ENCODE data around the gene F2R.

The F2R gene

DNA sequence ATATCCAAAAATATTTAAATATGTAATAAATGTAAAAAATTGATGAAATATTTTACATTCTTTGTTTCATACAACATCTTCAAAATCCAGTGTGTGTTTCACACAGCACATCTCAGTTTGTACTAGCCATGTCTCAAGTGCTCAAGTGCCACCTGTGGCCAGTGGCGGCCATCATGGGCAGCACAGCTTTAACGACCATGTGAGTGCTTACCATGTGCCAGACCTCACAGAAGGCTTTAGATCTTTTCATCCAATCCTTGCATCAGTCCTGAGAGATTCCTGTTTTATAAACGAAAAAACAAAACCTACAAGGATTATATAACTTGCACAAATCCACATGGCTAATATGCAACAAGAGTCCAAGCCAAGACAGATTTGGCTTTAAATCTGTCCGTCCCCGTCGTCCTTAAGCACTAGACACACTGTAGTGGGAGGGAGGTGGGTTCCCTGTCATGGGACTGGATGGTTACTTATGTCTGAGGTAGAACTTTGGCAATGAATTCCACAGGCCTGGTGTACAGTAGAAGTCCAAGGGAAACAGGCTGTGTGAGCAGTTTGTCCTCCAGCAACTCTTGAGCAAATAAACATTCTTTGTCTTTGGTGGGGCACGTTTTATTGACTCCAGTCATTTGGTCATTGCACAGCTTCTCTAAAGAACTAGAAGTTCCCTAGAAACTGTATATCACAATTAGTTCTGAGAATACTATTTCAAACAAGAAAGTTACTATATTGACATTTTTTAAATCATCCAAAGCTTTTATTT, 25.0 kb upstream of the F2R start:
- no peak for DNase-seq

GRCh38 chr5:76691467-76692273, 24.3 kb upstream of the F2R start:
- DNase-seq, result no peak

DNA sequence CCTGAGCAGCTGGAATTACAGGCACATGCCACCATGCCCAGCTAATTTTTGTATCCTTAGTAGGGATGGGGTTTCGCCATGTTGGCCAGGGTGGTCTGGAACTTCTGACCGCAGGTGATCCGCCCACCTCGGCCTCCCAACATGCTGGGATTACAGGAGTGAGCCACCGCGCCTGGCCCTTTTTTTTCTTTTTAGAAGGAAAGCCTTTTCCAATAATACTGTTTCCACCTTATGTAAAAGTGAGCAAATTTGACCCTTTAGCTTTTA, 23.7 kb upstream of the F2R start:
- DNase-seq, result no peak

DNA sequence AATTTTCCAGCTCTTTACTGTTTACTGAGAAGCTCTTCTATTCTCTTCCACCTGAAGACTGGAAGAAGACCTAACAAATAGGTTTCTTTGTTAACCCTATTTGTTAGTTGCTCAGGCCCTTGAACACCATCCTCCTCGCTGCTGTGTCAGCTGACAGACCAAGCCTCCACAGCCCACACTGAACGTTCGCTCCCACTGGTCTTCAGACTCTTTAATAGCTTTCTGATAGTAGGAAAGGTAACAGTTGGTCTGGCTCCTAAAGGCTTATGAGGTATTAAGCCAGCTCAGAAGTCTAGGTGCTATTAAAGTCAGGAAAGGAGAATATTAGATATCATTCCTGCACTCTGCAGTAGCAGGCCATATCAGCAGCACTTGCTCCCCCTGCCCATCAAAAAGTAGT, 23.3 kb upstream of the F2R start:
- DNase-seq, result no peak

GRCh38 chr5:76693141-76693540, 22.8 kb upstream of the F2R start:
- DNase-seq, result no peak

DNA sequence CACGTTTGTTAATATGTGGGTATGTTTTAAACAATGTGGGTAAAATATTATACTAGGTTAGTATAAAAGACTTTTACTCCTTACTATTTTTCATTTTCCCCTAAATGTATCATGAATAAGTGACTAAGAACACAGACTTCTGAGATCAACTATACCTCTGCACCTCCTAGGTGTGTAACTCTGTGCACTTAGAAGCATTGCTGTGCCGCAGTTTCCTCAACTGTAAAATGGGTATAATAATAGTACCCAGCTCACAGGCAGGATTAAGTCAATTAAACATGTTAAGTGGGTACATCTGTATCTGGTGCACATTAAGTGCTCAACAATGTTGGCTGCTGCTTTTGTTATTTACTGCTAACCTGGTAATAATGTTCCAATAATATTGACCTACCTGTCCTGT, 21.6 kb upstream of the F2R start:
- no peak for DNase-seq

DNA sequence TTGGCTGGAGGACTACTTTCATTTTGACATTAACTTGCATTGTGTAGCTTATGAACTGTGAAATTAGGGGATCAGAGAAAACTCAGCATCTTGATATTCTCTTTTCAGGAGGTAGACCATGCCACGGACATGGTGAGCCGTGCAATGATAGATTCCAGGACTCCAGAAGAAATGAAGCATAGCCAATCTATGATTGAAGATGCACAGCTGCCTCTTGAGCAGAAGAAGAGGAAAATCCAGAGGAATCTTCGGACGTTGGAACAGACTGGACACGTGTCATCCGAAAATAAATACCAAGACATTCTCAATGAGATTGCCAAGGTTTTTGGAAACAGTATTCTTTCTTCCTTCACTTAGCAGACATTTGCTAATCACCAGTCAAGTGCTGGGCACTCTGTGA, 20.6 kb upstream of the F2R start:
- no peak for DNase-seq

GRCh38 chr5:76696251-76696650, 19.7 kb upstream of the F2R start:
- DNase-seq, result no peak

- DNase-seq, result no peak
Observed at GRCh38 chr5:76697670-76698069, 18.3 kb upstream of the F2R start.

DNA sequence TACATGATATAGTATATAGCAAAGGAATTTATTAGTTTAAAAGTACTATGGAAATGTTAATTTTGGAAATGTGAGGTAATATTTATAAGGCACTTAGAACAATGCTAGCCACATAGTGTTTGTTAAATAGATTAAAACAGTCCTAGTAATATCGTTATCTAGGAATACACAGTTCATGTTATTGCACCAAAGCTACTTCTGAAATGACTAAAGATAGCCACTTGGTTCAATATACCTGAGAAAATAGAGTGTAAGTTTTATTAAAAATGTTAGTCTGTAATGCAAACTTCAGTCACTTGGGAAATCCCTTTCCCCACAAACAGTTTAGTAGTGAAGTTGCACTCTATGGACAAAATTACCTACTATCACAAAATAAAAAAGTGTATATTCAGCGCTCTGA, 15.4 kb upstream of the F2R start:
- no peak for DNase-seq

GRCh38 chr5:76701298-76701697, 14.6 kb upstream of the F2R start:
- DNase-seq, result no peak

DNA sequence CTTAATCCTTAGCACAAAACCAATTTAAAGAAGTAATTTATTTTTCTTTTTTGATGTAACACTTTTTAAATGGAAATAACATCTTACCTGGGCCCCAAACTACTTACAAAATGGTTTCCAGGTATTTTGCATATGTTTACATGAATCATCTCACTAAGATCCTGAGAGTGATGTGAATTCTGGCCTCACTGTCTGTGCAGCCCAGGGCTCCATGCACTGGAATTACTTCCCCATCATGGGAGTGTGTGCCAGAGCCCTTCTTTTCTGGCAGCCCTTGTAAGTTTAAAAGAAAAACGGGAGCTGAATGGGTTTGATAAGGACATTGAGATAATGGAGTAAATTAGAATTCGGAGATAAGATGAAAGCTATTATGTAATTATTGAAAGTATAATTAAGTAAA, 12.2 kb upstream of the F2R start:
- DNase-seq, result no peak

- no peak for DNase-seq
Observed at GRCh38 chr5:76704131-76704663, 11.7 kb upstream of the F2R start.

- DNase-seq, result no peak
Observed at GRCh38 chr5:76705574-76705973, 10.4 kb upstream of the F2R start.

DNA sequence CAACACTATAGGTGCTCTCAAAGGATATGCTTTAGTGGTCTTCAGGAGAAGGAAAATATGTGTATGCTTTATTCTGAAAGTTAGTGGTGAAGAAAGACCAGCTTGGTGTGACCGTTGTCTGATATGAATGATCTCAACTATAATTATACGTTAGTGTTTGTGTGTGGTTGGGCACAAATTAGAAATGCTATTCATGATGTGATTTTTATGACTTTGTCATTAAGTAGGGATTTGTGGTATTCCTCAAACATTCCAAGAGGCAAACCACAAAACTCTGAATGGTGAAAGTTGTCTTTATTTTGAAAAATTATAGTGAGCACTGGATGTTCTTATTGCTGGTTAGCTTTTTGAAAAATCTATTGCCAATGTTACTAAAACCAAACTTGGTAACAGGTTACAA, 6.2 kb upstream of the F2R start:
- no peak for DNase-seq

DNA sequence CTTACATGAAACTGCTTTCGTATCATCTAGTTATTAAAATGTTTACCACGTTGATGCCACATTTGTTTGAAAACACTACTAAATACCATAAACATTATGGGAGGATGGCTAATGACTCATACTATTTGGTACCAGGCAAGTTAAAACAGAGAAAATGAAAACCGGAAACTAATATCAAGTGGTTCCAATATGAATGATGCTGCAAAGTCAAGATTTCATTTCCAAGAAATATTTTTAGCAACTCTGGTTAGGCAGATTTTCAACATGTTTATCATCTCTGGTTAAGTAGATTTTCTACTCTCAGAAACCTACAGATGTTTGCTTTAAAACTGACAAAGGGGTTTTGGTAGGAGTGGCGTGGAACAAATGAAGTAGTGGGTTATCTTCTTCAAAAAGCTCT, 4.9 kb upstream of the F2R start:
- no peak for DNase-seq

DNA sequence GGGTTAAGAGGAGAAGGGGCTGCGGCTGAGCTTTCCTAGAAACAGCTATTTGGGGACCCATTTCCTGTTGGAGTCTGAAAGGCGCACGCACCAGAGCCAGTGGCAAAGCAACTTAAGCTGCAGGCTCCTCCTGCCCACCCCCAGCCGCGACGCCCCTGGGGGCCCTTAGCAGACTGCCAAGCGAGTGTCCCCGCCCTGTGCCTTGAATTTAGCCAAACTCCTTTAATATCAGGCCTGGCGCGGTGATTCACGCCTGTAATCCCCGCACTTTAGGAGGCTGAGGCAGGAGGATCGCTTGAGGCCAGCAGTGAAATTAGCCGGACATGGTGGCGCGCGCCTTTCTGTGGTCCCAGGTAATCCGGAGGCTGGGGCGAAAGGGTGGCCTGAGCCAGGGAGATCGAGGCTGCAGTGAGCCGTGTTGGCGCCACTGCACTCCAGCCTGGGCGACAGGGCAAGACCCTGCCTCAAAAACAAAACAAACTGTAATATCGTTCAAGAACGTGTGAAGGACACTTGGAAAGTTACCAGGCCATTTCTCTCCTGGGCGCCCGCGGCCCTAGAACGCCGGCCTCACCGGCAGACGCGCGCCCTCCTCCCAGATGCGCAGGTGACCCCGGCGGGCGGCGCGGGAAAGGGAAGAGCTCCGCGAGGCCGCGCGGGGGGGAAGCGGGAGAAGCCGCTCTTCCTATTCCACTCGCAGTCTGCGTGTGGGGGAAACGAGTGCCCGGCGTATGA, 1.0 kb upstream of the F2R start:
- DNase-seq, result peak in 2 of 14 donors; percentile 5 to 23

GRCh38 chr5:76715486-76715735, 515 bp upstream of the F2R start:
- DNase-seq, result no peak

DNA sequence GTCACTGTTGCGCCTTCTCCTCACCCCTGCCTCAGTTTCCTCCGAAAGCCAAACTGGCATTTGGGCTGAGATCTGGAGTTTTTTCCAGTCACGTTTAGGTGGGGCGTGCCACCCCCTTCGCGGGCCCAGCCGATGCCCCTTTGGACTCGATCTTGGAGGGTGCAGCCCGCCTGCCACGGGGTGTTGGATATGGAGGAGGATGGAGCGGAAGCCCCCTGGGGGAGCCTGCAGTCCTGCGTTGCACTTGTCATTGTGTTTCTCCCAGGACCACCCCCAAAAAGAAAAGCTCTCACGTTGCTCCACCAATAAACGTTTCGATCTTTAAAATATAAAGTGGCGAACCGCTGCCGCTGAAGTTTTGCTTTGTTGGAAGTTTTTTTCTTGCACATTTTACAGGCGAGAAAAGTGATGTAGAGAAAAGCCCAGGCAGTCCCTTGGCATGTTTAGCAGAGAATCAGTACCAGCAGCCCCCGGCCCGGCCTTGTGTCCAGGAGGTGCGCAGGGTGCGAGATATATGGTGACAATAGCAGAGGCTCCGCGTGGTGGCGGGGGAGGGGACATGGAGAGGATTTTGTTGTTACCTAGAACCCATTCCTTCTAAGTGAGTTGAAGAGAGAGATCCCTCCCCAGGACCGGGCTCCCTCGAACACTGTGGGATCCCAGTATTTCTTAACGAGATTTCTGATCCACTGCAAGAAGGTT, 681 bp downstream of the F2R start:
- DNase-seq, result no peak

DNA sequence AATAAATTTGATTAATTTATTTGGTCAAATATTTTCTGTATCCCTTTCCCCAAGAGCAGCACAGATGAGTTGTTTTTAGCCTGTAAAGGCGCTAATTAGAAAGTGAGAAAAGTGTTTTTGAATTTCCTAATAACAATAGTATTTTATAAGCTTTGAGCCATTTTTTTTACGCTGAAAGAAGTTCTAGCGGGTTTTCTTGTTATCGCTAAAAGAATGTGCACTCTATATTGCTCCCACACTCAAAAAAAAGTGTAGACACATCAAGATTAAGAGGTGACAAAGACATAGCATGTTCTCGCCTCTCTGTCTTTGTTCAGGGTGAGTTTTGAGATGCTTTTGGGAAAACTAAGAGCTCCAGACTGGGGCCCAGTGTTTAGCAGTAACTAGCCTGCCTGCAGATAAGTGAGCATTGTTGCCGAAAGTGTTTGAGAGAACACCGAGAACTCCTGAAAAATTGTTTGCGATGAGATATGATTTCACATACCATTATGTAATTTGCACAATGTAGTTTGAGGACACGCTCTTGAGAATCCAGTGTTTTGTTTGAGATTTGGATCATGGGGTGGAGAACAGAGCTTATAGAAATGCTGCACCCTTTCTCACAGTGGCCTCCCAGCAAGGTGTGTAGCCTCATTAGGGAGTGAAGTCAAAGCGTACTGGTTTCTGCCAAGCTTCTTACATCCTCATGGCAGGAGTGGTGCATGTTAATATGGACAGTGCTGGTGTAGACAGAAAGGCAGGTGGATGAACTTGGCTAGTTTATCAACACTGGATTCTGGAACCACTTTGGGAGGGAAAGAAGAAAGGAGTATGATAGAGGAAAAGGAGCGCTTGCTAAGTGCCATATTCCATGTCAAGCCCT, 1.5 kb downstream of the F2R start:
- DNase-seq, result no peak

- no peak for DNase-seq
Observed at GRCh38 chr5:76718381-76718832, 2.5 kb downstream of the F2R start.

- no peak for DNase-seq
Observed at GRCh38 chr5:76718880-76719279, 3.0 kb downstream of the F2R start.
